Measurements from ENCODE around the gene METTL24.
A peak's percentile ranks its signal among the peaks of the same experiment; 100 is the strongest.

METTL24 gene

DNA sequence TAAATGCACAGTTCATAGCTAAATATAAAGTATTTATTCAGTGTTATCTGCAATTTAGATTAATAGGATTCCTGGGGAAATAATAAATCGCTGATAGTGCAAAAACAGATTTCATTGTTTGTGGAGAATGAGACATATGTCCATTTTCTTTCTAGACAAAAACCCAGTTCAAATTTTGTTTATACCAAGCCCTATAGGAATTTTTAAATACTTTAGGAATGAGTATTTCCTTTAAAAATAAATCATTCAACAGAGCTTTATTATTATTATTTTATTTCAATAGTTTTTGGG is 86.5 kb downstream of the METTL24 start:
- TF ChIP-seq, protein P1, sequence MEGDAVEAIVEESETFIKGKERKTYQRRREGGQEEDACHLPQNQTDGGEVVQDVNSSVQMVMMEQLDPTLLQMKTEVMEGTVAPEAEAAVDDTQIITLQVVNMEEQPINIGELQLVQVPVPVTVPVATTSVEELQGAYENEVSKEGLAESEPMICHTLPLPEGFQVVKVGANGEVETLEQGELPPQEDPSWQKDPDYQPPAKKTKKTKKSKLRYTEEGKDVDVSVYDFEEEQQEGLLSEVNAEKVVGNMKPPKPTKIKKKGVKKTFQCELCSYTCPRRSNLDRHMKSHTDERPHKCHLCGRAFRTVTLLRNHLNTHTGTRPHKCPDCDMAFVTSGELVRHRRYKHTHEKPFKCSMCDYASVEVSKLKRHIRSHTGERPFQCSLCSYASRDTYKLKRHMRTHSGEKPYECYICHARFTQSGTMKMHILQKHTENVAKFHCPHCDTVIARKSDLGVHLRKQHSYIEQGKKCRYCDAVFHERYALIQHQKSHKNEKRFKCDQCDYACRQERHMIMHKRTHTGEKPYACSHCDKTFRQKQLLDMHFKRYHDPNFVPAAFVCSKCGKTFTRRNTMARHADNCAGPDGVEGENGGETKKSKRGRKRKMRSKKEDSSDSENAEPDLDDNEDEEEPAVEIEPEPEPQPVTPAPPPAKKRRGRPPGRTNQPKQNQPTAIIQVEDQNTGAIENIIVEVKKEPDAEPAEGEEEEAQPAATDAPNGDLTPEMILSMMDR (IDR thresholded peaks at IDR 0.05; ENCODE audit: low read depth, low read length), result no peak
- H3K4me3 ChIP-seq (replicated peaks in 1 of 2; ENCODE audit: low read depth in 2 of 2, low read length in 2 of 2), result no peak overlapping the region
- DNase-seq (ENCODE audit: low read depth in 2 of 2), result no peak

GRCh38 chr6:110270165-110270564 is 88.0 kb downstream of the METTL24 start:
- TF ChIP-seq, protein P1 (IDR thresholded peaks at IDR 0.05; ENCODE audit: low read depth, low read length), result no peak
- DNase-seq (ENCODE audit: low read depth in 2 of 2), result no peak
- H3K4me3 ChIP-seq (replicated peaks in 1 of 2; ENCODE audit: low read depth in 2 of 2, low read length in 2 of 2), result no peak overlapping the region

DNA sequence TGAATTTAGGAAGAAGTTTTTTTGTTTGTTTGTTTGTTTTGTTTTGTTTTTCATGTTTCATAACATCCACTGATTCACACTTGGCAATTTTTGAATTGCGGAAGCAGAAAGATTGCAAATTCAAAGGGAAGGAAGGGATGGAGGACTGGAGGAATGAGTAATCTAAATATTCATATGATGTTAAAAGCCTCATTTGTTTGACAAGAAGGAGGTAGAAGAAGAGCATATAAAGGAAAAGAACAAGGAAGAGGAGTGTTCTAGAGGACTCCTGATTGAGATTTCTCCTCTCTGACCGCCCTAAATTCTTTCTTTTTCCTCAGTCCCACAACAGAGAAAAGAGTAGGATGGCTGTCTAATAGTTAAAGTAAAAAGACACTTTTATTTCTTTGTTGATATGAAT is 88.5 kb downstream of the METTL24 start:
- no peak for DNase-seq (ENCODE audit: low read depth in 2 of 2)
- H3K4me3 ChIP-seq (replicated peaks in 1 of 2; ENCODE audit: low read depth in 2 of 2, low read length in 2 of 2), result no peak overlapping the region
- TF ChIP-seq, protein P1 (IDR thresholded peaks at IDR 0.05; ENCODE audit: low read depth, low read length), result no peak

DNA sequence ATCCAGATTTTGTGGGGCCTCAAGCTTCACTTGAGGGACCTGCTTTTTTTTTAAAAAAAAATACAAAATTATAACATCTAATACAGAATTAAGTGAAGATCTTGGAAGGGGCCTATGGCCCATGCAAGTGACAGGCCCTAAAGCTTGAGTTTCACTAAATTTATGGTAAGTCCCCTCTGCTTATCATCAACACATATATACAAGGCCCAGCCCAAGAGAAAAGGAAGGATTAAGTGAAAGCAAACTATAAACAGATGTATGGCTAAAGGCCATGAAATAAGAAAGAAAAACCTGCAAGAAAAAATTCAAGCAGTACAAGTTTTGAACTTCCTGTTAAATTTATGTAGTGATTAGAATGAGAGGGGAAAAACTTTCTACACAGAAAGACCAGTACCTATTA is 91.2 kb downstream of the METTL24 start:
- DNase-seq (ENCODE audit: low read depth in 2 of 2), result no peak
- no peak overlapping the region for H3K4me3 ChIP-seq (replicated peaks in 1 of 2; ENCODE audit: low read depth in 2 of 2, low read length in 2 of 2)
- TF ChIP-seq, protein P1 (IDR thresholded peaks at IDR 0.05; ENCODE audit: low read depth, low read length), result no peak

DNA sequence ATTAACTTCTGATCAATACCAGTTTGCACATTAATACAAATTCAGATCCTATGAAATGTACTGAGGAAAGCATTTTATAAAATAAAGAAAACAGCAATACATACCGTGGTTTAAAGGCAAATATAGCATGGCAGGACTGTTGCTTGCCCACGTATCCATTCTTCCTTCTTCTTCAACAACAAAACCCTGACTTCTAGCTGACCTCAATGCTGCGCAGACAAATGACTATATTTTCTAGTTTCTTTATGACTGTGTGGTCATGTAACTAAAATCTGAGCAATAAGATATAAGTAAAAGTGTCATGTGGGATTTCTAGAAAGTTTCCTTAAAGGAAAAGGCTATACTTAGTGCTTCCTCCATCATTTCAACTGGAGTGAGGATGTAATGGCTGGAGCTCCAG is 92.9 kb downstream of the METTL24 start:
- DNase-seq (ENCODE audit: low read depth in 2 of 2), result no peak
- H3K4me3 ChIP-seq (replicated peaks in 1 of 2; ENCODE audit: low read depth in 2 of 2, low read length in 2 of 2), result no peak overlapping the region
- TF ChIP-seq, protein P1 (IDR thresholded peaks at IDR 0.05; ENCODE audit: low read depth, low read length), result no peak

- no peak for DNase-seq (ENCODE audit: low read depth in 2 of 2)
- TF ChIP-seq, protein P1 (IDR thresholded peaks at IDR 0.05; ENCODE audit: low read depth, low read length), result no peak
- no peak overlapping the region for H3K4me3 ChIP-seq (replicated peaks in 1 of 2; ENCODE audit: low read depth in 2 of 2, low read length in 2 of 2)
Measured at GRCh38 chr6:110256366-110256765, 101.8 kb downstream of the METTL24 start.

DNA sequence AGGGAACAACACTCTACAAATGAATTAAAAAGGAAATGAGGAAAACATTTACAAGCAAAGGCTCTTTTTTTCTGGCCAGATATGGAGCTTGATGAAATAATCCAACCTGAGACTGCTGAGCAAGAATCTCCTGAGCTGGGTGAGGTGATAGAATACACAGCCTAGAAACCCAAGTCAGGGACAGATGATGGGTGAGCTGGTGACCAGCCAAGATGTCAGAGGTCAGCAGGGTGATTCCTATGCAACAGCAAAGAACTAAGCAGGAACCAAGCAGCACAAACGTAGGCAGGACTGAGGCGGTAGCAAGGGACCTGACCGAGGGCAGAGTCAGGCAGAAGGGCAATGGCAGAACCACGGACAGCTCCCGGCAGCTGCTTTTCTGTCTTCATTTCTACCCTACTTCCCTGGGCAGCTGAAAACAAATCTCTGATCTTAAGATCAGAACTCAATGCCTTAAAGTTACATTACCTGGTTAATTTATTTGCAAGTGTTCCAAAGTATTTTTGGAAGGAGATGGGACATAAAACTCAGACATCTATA is 102.9 kb downstream of the METTL24 start:
- TF ChIP-seq, protein P1 (IDR thresholded peaks at IDR 0.05; ENCODE audit: low read depth, low read length), result no peak
- H3K4me3 ChIP-seq (replicated peaks in 1 of 2; ENCODE audit: low read depth in 2 of 2, low read length in 2 of 2), result no peak overlapping the region
- peak; percentile 43 to 47 for DNase-seq (ENCODE audit: low read depth in 2 of 2)

Data from cardiac fibroblast (primary cell).